ENCODE measurements around the gene ATM.
"Not testable (repeated sequence)": the region's sequence is repeated elsewhere in the genome, so short reads cannot be mapped to it uniquely, and the experiment has no call there.

DNA sequence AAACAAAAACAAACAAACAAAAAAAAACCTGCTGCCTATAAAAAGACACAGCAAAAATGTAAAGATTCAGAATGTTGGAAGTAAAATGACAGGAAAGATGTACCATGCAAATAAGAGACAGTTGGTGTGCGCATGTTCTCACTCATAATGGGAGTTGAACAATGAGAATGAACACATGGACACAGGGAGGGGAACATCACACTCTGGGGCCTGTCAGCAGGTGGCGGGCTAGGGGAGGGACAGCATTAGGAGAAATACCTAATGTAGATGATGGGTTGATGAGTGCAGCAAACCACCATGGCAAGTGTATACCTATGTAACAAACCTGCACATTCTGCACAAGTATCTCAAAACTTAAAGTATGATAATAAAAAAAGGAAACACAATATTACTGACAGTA lies 194.7 kb downstream of the ATM start:
- TF ChIP-seq CTCF (IDR thresholded peaks at IDR 0.05) = peak; percentile 21 to 37 (median 35)
- TF ChIP-seq POLR2AphosphoS5 (IDR thresholded peaks at IDR 0.05) = not testable (repeated sequence)
